HCT116 (cell line): Measurements from ENCODE around the gene DCAF15. TPM values are rescaled to one million over a fixed set of nuclear protein-coding genes. Genes with fewer than 3 reads are reported as not detected.

Experiments used
- ATAC-seq: fragments of 200-7000 bp; cut with Tn5 transposase; 2 replicates; pipeline ENCODE4 v1.9.1; 2020; ENCODE audit warnings: mild to moderate bottlenecking, moderate library complexity
- BruUV-seq: library from RNA; stranded (reverse); fragments of 400-500 nt; replicated peaks from 2 replicates; lab custom pipeline; 2021; lab: Mats Ljungman, UMichigan
- CTCF ChIA-PET: fragments of 300-600 bp; sonication (Branson Sonifier 250); formaldehyde crosslinking; loops from one replicate; lab custom pipeline; 2021; ENCODE audit warnings: antibody characterized with exemption; lab: Charles Lee
- POLR2A ChIA-PET: fragments of 300-600, 350-600 bp; sonication (Branson Sonifier 250); formaldehyde crosslinking; loops from one replicate; lab custom pipeline; 2021; ENCODE audit warnings: antibody characterized with exemption; lab: Charles Lee
- RAD21 ChIA-PET, 2 experiments: fragments of 300-600 bp; sonication (Branson Sonifier 250); formaldehyde crosslinking; loops; one replicate each; lab custom pipeline; 2023; ENCODE audit warnings: low total read pairs in 2 of 2; ENCODE audit not compliant: uncharacterized antibody in 2 of 2, unreplicated experiment in 2 of 2, low non-redundant PET in 1 of 2; lab: Charles Lee
- DNase-seq: peaks from one replicate; pipeline ENCODE4 v3.0.0-alpha.2; 2010; ENCODE audit warnings: low read depth, low spot score
- H2AFZ ChIP-seq: fragments of 200-600 bp; shearing (Covaris generic), sonication (generic); 2 replicates; pipeline ENCODE4 v1.6.1; 2017; ENCODE audit warnings: low read depth, mixed run types, mixed read lengths, antibody characterized with exemption, low read length; ENCODE audit not compliant: poor library complexity, severe bottlenecking
- H3K27ac ChIP-seq: 2 replicates; pipeline ENCODE4 v1.5.1; 2012; ENCODE audit warnings: low read depth, low read length
- H3K27me3 ChIP-seq: fragments of 200-600 bp; sonication (generic); 2 replicates; pipeline ENCODE4 v1.6.1; 2016; ENCODE audit warnings: mixed run types, low read length, mixed read lengths; ENCODE audit not compliant: insufficient read depth
- H3K36me3 ChIP-seq, 2 experiments: fragments of 200-500 bp in 1 of 2; fragments of 200-600 bp in 1 of 2; sonication (Bioruptor generic) in 1 of 2; sonication (generic) in 1 of 2; 2 replicates each; pipeline versions ENCODE4 v1.5.1 to v1.6.1; 2014 to 2016; ENCODE audit warnings: low read length in 2 of 2, inconsistent platforms in 1 of 2, mixed read lengths in 1 of 2, mixed run types in 1 of 2; ENCODE audit not compliant: insufficient read depth in 2 of 2, control insufficient read depth in 1 of 2
- H3K4me1 ChIP-seq, 2 experiments: fragments of 200-600 bp in 1 of 2; sonication (generic) in 1 of 2; 2 replicates each; pipeline versions ENCODE4 v1.5.1 to v1.6.1; 2012 to 2017; ENCODE audit warnings: low read length in 2 of 2, inconsistent platforms in 1 of 2, mild to moderate bottlenecking in 1 of 2, mixed read lengths in 1 of 2, mixed run types in 1 of 2, moderate library complexity in 1 of 2; ENCODE audit not compliant: insufficient read depth in 2 of 2, control insufficient read depth in 1 of 2
- H3K4me2 ChIP-seq: fragments of 200-600 bp; sonication (generic); 2 replicates; pipeline ENCODE4 v1.6.1; 2017; ENCODE audit warnings: mixed run types, low read length, mixed read lengths
- H3K4me3 ChIP-seq, 2 experiments: fragments of 200-600 bp in 1 of 2; sonication (generic) in 1 of 2; replicated peaks in 1 of 2; 2 replicates each; pipeline ENCODE4 v1.5.1; 2011 to 2016; ENCODE audit warnings: low read length in 2 of 2, control low read depth in 1 of 2, low read depth in 1 of 2, mild to moderate bottlenecking in 1 of 2, mixed read lengths in 1 of 2, mixed run types in 1 of 2
- H3K79me2 ChIP-seq: fragments of 200-600 bp; sonication (generic); 2 replicates; pipeline ENCODE4 v1.6.1; 2017; ENCODE audit warnings: mild to moderate bottlenecking, mixed run types, low read length, moderate library complexity, mixed read lengths; ENCODE audit not compliant: insufficient read depth
- H3K9ac ChIP-seq: fragments of 200-600 bp; sonication (generic); 2 replicates; pipeline ENCODE4 v1.6.1; 2016; ENCODE audit warnings: low read length, mixed read lengths
- H3K9me2 ChIP-seq: fragments of 200-600 bp; sonication (generic), shearing (Covaris generic); 2 replicates; pipeline ENCODE4 v1.6.1; 2017; ENCODE audit warnings: mixed run types, mild to moderate bottlenecking, moderate library complexity; ENCODE audit not compliant: insufficient read depth
- H3K9me3 ChIP-seq, 2 experiments: fragments of 200-500 bp in 1 of 2; fragments of 200-600 bp in 1 of 2; sonication (Bioruptor generic) in 1 of 2; sonication (generic) in 1 of 2; 2 replicates each; pipeline ENCODE4 v1.6.1; 2014 to 2017; ENCODE audit warnings: low read length in 2 of 2, mixed read lengths in 2 of 2, inconsistent platforms in 1 of 2, low read depth in 1 of 2, mild to moderate bottlenecking in 1 of 2, mixed run types in 1 of 2, moderate library complexity in 1 of 2; ENCODE audit not compliant: control insufficient read depth in 1 of 2, insufficient read depth in 1 of 2
- H4K20me1 ChIP-seq: fragments of 200-600 bp; sonication (generic), shearing (Covaris generic); 2 replicates; pipeline ENCODE4 v1.6.1; 2017; ENCODE audit warnings: mixed run types, mild to moderate bottlenecking, moderate library complexity; ENCODE audit not compliant: insufficient read depth
- ATF3 ChIP-seq: IDR thresholded peaks from 2 replicates; pipeline ENCODE4 v1.6.1; 2012
- CEBPB ChIP-seq: IDR thresholded peaks from 2 replicates; pipeline ENCODE4 v1.6.1; 2012; ENCODE audit warnings: low read depth
- CTCF ChIP-seq, 3 experiments: fragments of 200-600 bp in 1 of 3; sonication (generic) in 1 of 3; IDR thresholded peaks in 2 of 3; conservative IDR thresholded peaks in 1 of 3; 2 replicates each; pipeline ENCODE4 v1.5.1; 2012 to 2017; ENCODE audit warnings: low read depth in 2 of 3, low read length in 2 of 3, antibody characterized with exemption in 1 of 3, borderline replicate concordance in 1 of 3, control low read depth in 1 of 3, mild to moderate bottlenecking in 1 of 3, mixed read lengths in 1 of 3, mixed run types in 1 of 3, moderate library complexity in 1 of 3; ENCODE audit not compliant: insufficient read depth in 1 of 3
- EZH2phosphoT487 ChIP-seq: fragments of 200-600 bp; IDR thresholded peaks from 2 replicates; pipeline ENCODE4 v1.6.1; 2018; ENCODE audit warnings: antibody characterized with exemption, borderline replicate concordance
- FOSL1 ChIP-seq: IDR thresholded peaks from 2 replicates; pipeline ENCODE4 v1.6.1; 2012; ENCODE audit warnings: low read depth
- MAX ChIP-seq: IDR thresholded peaks from 2 replicates; pipeline ENCODE4 v1.6.1; 2012
- POLR2A ChIP-seq: IDR thresholded peaks from 2 replicates; pipeline ENCODE4 v1.7.0; 2011; ENCODE audit warnings: borderline replicate concordance; ENCODE audit not compliant: insufficient read depth, insufficient read length; ENCODE audit errors: extremely low read depth
- POLR2AphosphoS5 ChIP-seq: IDR thresholded peaks from 2 replicates; pipeline ENCODE4 v1.6.1; 2011; ENCODE audit warnings: mild to moderate bottlenecking, low read depth, low read length, moderate library complexity
- REST ChIP-seq: IDR thresholded peaks from 2 replicates; pipeline ENCODE4 v1.6.1; 2012; ENCODE audit warnings: low read depth
- SIN3A ChIP-seq: IDR thresholded peaks from 2 replicates; pipeline ENCODE4 v1.6.1; 2012; ENCODE audit warnings: low read depth
- SP1 ChIP-seq: IDR thresholded peaks from 2 replicates; pipeline ENCODE4 v1.6.1; 2012; ENCODE audit warnings: low read depth
- SRF ChIP-seq: IDR thresholded peaks from 2 replicates; pipeline ENCODE4 v1.6.1; 2012; ENCODE audit warnings: low read depth
- YY1 ChIP-seq: IDR thresholded peaks from 2 replicates; pipeline ENCODE4 v1.6.1; 2011; ENCODE audit warnings: low read length, low read depth, moderate library complexity, mild to moderate bottlenecking; ENCODE audit not compliant: insufficient replicate concordance; ENCODE audit errors: extremely low read depth
- ZBTB33 ChIP-seq: IDR thresholded peaks from 2 replicates; pipeline ENCODE4 v1.6.1; 2011; ENCODE audit warnings: mild to moderate bottlenecking, low read length, moderate library complexity; ENCODE audit not compliant: insufficient replicate concordance; ENCODE audit errors: extremely low read depth
- ZFX ChIP-seq: fragments of 450-650 bp; IDR thresholded peaks from 2 replicates; pipeline ENCODE4 v1.6.1; 2017
- ZNF274 ChIP-seq: fragments of 200-500 bp; sonication (Bioruptor generic); IDR thresholded peaks from 2 replicates; pipeline ENCODE4 v1.6.1; 2014; ENCODE audit warnings: mild to moderate bottlenecking, low read depth, low read length, inconsistent platforms
- intact Hi-C: fragments of 100-400 bp; cut with micrococcal nuclease; formaldehyde crosslinking; loops from 2 replicates; pipeline ENCODE4 v1.10.0; 2022
- total RNA-seq: library from RNA; stranded (reverse); gene quantifications from one replicate; pipeline ENCODE4 v1.2.1, GENCODE V29; 2021; ENCODE audit not compliant: unreplicated experiment

The DCAF15 gene
- total RNA-seq, 1 experiment from 2014 or later: 46.2 TPM

- ChIA-PET RAD21 (no interaction called here), CTCF (no interaction called here)
- BruUV-seq: no TSS peak
These were observed 5.9 kb upstream of the DCAF15 start for GRCh38 chr19:13946414-13946813.

More at GRCh38 chr19:13946414-13946813, 5.9 kb upstream of the DCAF15 start:
- H3K9ac ChIP-seq: no peak overlapping the region
- no peaks in the 10 kb centered on the region for H3K79me2 ChIP-seq
- no peaks in the 10 kb centered on the region for H4K20me1 ChIP-seq
- DNase-seq (no peak), ATAC-seq (no peak)
- POLR2A ChIA-PET: no interaction called here
- no peak overlapping the region for H3K4me3 ChIP-seq
- intact Hi-C loops: no loop called here
- H3K9me3 ChIP-seq: no peaks in the 10 kb centered on the region
- H3K27me3 ChIP-seq: no peaks in the 10 kb centered on the region
- H3K4me2 ChIP-seq: no peak overlapping the region
- 0 out of 4 replicates have a peak, but pooled peaks cover 0 to 2% of the 10 kb centered on the region in 2 experiments for H3K4me1 ChIP-seq
- no peaks in the 10 kb centered on the region for H3K36me3 ChIP-seq
- TF ChIP-seq POLR2AphosphoS5 (no peak), FOSL1 (no peak), SRF (no peak), ZBTB33 (no peak), SIN3A (no peak), YY1 (no peak), ZFX (no peak), MAX (no peak), ZNF274 (no peak), CEBPB (no peak), EZH2phosphoT487 (no peak), ATF3 (no peak), REST (no peak), SP1 (no peak), CTCF (IDR thresholded peaks at IDR 0.05 in 2 of 3, conservative IDR thresholded peaks at IDR 0.05 in 1 of 3; ENCODE audit: borderline replicate concordance in 1 of 3, insufficient read depth in 1 of 3, low read depth in 2 of 3, low read length in 2 of 3) (no peak), POLR2A (no peak)
- no peaks in the 10 kb centered on the region for H3K9me2 ChIP-seq
- no peak overlapping the region for H3K27ac ChIP-seq
- H2AFZ ChIP-seq: no peak overlapping the region
